Measurements from ENCODE around the gene ACTN3. TPM values are rescaled to one million over a fixed set of nuclear protein-coding genes. Genes with fewer than 3 reads are reported as not detected.
"Not testable (repeated sequence)": the region's sequence is repeated elsewhere in the genome, so short reads cannot be mapped to it uniquely, and the experiment has no call there.

ACTN3 gene
- total RNA-seq, 1 donor from 2014 or later = not detected

DNA sequence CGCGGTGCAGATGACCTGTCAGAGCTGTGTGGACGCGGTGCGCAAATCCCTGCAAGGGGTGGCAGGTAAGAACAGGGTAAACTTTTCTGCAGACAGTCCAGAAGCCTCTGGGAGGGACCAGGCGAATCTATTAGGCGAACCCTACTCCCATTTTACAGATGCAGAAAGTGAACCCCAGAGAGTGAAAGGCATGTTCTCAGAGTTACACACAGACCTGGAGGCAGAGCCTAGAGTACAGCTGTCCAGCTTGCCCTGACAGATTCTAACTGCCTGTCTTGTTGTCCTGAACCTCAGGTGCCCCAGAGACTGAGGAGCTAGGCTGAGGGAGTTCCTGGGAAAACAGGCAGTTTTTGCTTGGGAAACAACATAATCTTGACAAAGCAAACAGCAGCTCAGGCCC is 46.9 kb downstream of the ACTN3 start:
- ATAC-seq = peak; percentile 30
- DNase-seq (ENCODE audit: low spot score) = no peak

GRCh38 chr11:66595245-66595904 is 48.7 kb downstream of the ACTN3 start:
- ATAC-seq (no peak), DNase-seq (ENCODE audit: low spot score) (no peak)

DNA sequence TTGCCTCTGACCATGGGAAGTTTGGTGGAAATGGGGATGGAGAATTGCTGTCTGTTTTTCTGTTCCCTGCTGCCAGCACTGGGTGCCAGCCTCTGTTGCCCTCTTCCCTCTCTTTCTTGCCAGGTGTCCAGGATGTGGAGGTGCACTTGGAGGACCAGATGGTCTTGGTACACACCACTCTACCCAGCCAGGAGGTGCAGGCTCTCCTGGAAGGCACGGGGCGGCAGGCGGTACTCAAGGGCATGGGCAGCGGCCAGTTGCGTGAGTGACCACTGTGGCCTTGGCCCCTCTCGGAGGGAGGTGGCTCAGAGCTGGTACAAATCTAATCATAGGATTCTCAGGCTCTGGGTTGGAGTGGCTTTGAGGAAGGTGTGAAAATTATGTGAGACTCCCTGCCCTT is 52.3 kb downstream of the ACTN3 start:
- DNase-seq (ENCODE audit: low spot score) (no peak), ATAC-seq (peak; percentile 40)

DNA sequence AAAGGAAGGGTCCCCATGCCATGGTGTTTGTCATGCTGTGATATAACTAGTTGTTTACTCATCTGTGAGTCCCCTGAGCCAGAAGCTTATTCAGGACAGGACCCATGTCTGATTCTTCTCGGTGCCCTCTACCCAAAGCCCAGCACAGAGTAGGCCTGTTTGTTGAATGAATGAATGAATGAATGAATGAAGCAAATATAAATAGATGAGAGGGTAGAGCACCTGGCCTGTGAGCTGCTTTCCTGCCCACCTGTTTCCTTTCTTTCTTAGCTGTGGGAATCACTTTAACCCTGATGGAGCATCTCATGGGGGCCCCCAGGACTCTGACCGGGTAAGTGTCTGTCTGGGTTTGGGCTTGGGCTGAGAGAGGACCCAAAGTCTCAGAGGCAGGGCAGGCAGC is 53.5 kb downstream of the ACTN3 start:
- ATAC-seq (no peak), DNase-seq (ENCODE audit: low spot score) (no peak)

GRCh38 chr11:66600631-66601233 is 54.0 kb downstream of the ACTN3 start:
- DNase-seq (ENCODE audit: low spot score) (no peak), ATAC-seq (peak; percentile 15)

DNA sequence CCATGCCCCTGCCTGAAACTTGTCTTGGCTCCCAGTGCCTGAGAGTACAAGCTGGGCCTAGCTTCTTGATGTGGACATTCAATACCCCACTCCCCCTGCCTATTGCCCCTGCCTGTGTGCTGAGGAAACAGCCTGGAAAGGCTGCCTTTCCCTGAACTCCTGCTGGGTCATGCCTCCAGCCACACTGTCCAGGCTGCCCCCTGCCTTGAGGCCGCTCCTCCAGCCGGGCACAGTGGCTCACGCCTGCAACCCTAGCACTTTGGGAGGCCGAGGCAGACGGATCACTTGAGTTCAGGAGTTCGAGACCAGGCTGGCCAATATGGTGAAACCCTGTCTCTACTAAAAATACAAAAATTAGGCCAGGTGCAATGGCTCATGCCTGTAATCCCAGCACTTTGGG is 56.4 kb downstream of the ACTN3 start:
- ATAC-seq (no peak), DNase-seq (ENCODE audit: low spot score) (no peak)

GRCh38 chr11:66604155-66604554 is 57.5 kb downstream of the ACTN3 start:
- DNase-seq (ENCODE audit: low spot score) (no peak), ATAC-seq (no peak)

- DNase-seq (ENCODE audit: low spot score); ATAC-seq: not testable (repeated sequence)
These were observed 59.9 kb downstream of the ACTN3 start for GRCh38 chr11:66606608-66607007.

DNA sequence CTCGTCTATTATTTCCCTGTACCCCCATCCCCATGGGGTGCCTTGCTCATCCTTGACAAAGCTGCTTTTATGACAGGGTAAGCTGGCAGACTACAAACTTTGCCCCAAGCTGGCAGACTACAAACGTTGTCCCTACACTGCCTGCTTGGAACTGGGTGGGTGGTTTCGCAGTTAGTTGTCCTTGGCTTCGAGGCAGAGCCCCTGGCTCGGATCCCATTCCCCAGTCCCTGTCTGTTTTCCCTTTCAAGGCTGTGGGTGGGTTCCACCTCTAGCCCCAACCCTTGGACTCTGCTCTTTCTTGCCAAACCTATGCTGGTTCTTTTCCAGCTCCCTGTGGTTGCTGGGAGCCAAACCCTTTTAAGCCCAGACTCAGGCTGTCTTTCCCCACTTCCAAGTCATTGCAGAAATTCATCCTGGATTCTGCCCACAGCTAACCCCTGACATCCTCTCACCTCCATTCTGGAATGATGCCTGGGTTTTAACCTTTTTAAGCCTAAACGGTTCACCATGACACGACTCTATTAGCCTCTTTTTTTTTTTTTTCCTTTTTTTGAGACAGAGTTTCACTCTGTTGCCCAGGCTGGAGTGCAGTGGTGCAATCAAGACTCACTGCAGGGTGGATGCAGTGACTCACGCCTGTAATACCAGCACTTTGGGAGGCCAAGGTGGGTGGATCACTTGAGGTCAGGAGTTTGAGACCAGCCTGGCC is 60.6 kb downstream of the ACTN3 start:
- peak; percentile 99 for DNase-seq (ENCODE audit: low spot score)
- peak; percentile 81 for ATAC-seq

GRCh38 chr11:66609721-66610617 is 63.3 kb downstream of the ACTN3 start:
- ATAC-seq = no peak
- DNase-seq (ENCODE audit: low spot score) = no peak

GRCh38 chr11:66612458-66612857 is 65.8 kb downstream of the ACTN3 start:
- ATAC-seq = no peak
- no peak for DNase-seq (ENCODE audit: low spot score)

Other genes starting within 250 kb of the ACTN3 start
- 0.91 TPM for gene CD248, start 229.9 kb upstream of the ACTN3 start, total RNA-seq
- gene RIN1, start 210.5 kb upstream of the ACTN3 start, total RNA-seq = 0.93 TPM
- gene BRMS1, start 201.8 kb upstream of the ACTN3 start, total RNA-seq = 11.2 TPM
- 19.4 TPM for gene B4GAT1, start 199.3 kb upstream of the ACTN3 start, total RNA-seq
- gene SLC29A2, start 175.1 kb upstream of the ACTN3 start, total RNA-seq = 0.48 TPM
- not detected for gene NPAS4, start 125.9 kb upstream of the ACTN3 start, total RNA-seq
- gene MRPL11, start 108.1 kb upstream of the ACTN3 start, total RNA-seq = 28.5 TPM
- 4.8 TPM for gene PELI3, start 80.0 kb upstream of the ACTN3 start, total RNA-seq
- gene DPP3, start 66.5 kb upstream of the ACTN3 start, total RNA-seq = 24.4 TPM
- gene BBS1, start 36.3 kb upstream of the ACTN3 start, total RNA-seq = 11.6 TPM
- 6.9 TPM for gene ZDHHC24, start 855 bp upstream of the ACTN3 start, total RNA-seq
- 45.5 TPM for gene CTSF, start 21.7 kb downstream of the ACTN3 start, total RNA-seq
- 0.10 TPM for gene CCDC87, start 46.2 kb downstream of the ACTN3 start, total RNA-seq
- gene CCS, start 46.3 kb downstream of the ACTN3 start, total RNA-seq = 68.5 TPM
- gene RBM14, start 69.7 kb downstream of the ACTN3 start, total RNA-seq = 31.5 TPM
- gene RBM4, start 91.8 kb downstream of the ACTN3 start, total RNA-seq = 36.3 TPM
- gene RBM4B, start 131.0 kb downstream of the ACTN3 start, total RNA-seq = 8.1 TPM
- gene SPTBN2, start 182.3 kb downstream of the ACTN3 start, total RNA-seq = 55.1 TPM

Data from left lobe of liver (tissue), 2 donors.